Neuron (in vitro differentiated cells): ENCODE results near the gene KCNH2.
"Not testable (repeated sequence)": the region's sequence is repeated elsewhere in the genome, so short reads cannot be mapped to it uniquely, and the experiment has no call there.

Experiments used
- H2AFZ ChIP-seq: one replicate; pipeline ENCODE4 v1.6.1; 2013; ENCODE audit warnings: low read depth, mild to moderate bottlenecking, inconsistent platforms, low read length, moderate library complexity
- H3K27me3 ChIP-seq: one replicate; pipeline ENCODE4 v1.6.1; 2013; ENCODE audit warnings: low read length; ENCODE audit not compliant: insufficient read depth
- H3K36me3 ChIP-seq: one replicate; pipeline ENCODE4 v1.6.1; 2013; ENCODE audit warnings: low read length; ENCODE audit not compliant: insufficient read depth
- H3K4me1 ChIP-seq: one replicate; pipeline ENCODE4 v1.6.1; 2013; ENCODE audit warnings: low read length; ENCODE audit not compliant: insufficient read depth
- H3K4me3 ChIP-seq: 2 replicates; pipeline ENCODE4 v1.5.1; 2013; ENCODE audit warnings: mild to moderate bottlenecking, low read length, moderate library complexity
- H3K9me3 ChIP-seq: one replicate; pipeline ENCODE4 v1.6.1; 2013; ENCODE audit warnings: low read length

The KCNH2 gene

DNA sequence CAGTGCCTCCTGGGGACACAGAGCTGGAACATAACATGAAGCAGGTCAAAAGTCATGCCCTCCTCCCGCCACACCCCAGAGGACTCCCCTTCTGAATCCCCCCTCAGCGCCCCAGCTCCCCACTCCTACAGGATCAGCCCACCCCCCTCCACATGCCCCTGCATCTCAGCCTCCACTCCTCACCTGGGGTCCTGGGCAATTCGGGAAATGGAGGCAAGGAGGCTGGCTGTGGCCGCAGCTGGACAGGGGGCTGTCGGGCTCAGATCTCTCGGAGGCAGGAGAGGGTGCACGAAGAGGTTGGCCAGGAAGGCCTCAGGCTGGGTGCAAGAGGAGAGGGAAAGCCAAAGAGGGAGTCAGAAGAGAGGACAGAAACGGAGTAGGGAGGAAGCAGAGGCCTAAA lies 38.4 kb upstream of the KCNH2 start:
- Histone ChIP-seq H3K36me3 (no peaks in the 10 kb centered on the region), H3K4me1 (peaks cover 18% of the 10 kb centered on the region), H3K4me3 (no peak overlapping the region), H3K27me3 (no peaks in the 10 kb centered on the region), H3K9me3 (no peaks in the 10 kb centered on the region), H2AFZ (no peak overlapping the region)

DNA sequence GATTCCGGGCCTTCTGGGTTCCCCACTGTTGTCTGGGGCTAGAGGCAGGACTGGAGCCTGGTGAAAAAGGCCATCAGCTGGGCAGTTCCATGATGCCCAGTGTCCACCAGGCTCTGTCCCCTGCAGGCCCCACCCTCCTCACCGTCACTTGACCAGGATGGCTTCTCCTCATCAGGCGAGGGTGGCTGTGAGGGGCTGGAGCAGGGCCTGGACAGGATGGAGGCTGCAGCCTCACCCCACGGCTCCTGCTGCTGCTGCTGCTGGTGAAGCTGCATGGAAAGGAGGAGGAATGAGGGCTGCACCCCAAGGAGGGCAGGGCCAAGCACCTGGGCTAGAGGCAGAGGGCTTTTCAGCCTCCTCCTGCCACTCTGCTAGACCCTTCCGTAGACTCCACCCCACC lies 37.8 kb upstream of the KCNH2 start:
- Histone ChIP-seq H3K4me3 (no peak overlapping the region), H3K4me1 (peaks cover 16% of the 10 kb centered on the region), H3K36me3 (no peaks in the 10 kb centered on the region), H3K27me3 (no peaks in the 10 kb centered on the region), H2AFZ (no peak overlapping the region), H3K9me3 (no peaks in the 10 kb centered on the region)

DNA sequence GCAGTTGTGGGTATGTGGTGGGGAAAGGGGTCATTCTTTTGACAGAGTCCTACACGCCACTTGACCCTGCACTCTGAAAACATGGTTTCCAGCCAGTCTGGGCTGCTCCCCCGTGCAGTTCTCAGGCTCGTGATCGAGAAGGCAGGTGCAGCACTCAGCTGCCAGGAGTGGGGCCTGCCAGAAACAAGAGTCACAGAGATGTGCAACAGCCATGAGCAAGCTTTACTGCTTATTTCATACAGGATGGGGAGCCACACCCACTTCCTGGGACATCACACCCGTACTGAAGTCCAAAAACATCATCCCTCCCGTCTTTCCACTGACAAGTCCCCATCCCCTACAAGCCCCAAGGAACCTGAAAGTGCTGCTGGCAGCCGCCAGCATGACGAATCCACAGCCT lies 36.8 kb upstream of the KCNH2 start:
- Histone ChIP-seq H3K4me3 (no peak overlapping the region), H3K4me1 (peaks cover 12% of the 10 kb centered on the region), H3K36me3 (no peaks in the 10 kb centered on the region), H3K27me3 (no peaks in the 10 kb centered on the region), H3K9me3 (no peaks in the 10 kb centered on the region), H2AFZ (no peak overlapping the region)

DNA sequence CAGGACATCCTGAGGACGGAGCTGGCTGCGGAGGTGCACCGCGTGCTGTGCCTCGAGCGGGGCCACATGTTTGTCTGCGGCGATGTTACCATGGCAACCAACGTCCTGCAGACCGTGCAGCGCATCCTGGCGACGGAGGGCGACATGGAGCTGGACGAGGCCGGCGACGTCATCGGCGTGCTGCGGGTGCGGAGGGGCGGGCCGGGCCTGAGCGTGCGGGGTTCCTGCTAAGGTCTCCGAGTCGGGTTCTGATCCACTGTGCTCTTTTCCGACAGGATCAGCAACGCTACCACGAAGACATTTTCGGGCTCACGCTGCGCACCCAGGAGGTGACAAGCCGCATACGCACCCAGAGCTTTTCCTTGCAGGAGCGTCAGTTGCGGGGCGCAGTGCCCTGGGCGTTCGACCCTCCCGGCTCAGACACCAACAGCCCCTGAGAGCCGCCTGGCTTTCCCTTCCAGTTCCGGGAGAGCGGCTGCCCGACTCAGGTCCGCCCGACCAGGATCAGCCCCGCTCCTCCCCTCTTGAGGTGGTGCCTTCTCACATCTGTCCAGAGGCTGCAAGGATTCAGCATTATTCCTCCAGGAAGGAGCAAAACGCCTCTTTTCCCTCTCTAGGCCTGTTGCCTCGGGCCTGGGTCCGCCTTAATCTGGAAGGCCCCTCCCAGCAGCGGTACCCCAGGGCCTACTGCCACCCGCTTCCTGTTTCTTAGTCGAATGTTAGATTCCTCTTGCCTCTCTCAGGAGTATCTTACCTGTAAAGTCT lies 35.8 kb upstream of the KCNH2 start:
- Histone ChIP-seq H3K27me3 (no peaks in the 10 kb centered on the region), H2AFZ (no peak overlapping the region), H3K36me3 (no peaks in the 10 kb centered on the region), H3K4me3 (no peak overlapping the region), H3K9me3 (no peaks in the 10 kb centered on the region), H3K4me1 (peaks cover 11% of the 10 kb centered on the region)

DNA sequence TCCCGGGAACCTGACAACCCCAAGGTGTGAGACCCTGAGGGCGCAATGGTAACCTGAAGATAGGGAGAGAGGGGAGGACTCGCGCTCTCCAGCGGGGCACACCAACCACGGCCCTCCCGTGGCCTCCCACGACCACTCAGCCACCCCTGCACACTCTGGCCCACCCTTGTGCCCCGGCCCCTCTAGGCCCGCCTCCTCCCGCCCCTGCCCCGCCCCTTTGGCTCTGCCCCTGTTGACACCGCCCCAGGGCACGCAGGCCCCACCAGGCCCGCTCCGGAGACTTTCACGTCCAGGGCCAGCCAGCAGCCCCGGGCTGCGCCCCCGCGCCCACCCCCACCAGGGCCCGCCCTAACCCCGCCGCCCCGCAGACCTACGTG lies 35.2 kb upstream of the KCNH2 start:
- H3K27me3 ChIP-seq, result no peaks in the 10 kb centered on the region
- H3K4me1 ChIP-seq, result peaks cover 11% of the 10 kb centered on the region
- no peak overlapping the region for H3K4me3 ChIP-seq
- H2AFZ ChIP-seq, result no peak overlapping the region
- H3K9me3 ChIP-seq, result no peaks in the 10 kb centered on the region
- H3K36me3 ChIP-seq, result no peaks in the 10 kb centered on the region

DNA sequence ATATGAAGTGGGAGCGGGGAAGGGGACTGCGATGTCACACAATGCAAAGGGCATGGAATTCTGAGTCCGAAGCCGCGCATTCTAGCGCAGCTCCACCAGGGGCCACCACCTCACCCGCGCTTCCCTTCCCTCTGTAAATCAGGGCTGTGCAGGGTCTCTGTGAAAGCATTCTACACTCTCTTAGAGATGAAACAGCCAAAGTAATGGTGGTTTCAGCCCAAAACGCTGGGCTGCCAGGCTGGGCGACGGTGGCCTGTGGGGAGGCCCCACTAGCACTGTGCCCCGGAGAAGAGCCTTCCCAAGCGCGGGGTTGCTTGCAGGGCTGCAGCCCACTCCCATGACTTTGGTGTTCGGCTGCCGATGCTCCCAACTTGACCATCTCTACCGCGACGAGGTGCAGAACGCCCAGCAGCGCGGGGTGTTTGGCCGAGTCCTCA lies 34.8 kb upstream of the KCNH2 start:
- Histone ChIP-seq H3K27me3 (no peaks in the 10 kb centered on the region), H3K9me3 (no peaks in the 10 kb centered on the region), H2AFZ (no peak overlapping the region), H3K36me3 (no peaks in the 10 kb centered on the region), H3K4me3 (no peak overlapping the region), H3K4me1 (peaks cover 10% of the 10 kb centered on the region)

DNA sequence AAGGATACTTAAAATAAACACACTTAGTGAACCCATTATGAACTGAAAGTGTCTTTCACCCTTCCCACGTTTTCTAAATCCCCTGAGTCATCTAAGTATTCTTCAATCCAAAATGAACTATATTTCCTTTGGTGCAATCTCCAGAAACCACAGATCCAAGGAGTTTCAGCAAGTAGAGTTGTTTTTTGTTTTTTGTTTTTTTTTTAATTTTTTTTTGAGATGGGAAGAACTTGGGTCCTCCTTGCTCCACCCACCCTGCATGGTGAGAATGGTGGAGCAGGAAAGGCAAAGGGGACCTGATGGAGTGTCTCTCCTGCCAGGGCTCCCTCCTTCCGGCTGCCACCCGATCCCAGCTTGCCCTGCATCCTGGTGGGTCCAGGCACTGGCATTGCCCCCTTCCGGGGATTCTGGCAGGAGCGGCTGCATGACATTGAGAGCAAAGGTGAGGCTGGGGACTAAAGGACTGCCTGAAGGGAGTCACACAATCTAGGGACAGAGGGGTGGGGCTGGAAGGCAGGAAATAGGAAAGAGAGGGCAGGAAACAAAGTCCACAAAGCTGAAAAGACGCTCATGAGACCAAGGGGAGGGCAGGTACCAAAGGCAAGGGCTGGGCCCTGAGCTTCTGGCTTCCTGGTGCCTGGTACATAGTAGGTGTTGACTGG lies 34.0 kb upstream of the KCNH2 start:
- no peak overlapping the region for H2AFZ ChIP-seq
- no peak overlapping the region for H3K4me3 ChIP-seq
- peaks cover 8% of the 10 kb centered on the region for H3K4me1 ChIP-seq
- no peaks in the 10 kb centered on the region for H3K9me3 ChIP-seq
- H3K36me3 ChIP-seq, result no peaks in the 10 kb centered on the region
- H3K27me3 ChIP-seq, result no peaks in the 10 kb centered on the region

DNA sequence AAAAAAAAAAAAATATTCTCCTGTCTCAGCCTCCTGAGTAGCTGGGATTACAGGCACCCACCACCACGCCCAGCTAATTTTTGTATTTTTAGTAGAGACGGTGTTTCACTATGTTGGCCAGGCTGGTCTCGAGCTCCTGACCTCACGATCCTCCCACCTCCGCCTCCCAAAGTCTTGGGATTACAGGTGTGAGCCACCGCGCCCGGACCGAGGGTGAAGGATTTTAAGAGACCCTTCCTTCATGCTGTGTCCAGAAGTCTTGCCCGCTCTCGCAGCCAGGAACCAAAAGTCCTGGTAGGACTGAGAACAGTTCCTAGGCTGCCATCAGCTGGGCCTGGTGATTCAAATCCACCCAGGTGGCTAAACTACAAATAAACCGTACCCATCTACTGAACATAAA lies 33.5 kb upstream of the KCNH2 start:
- not testable (repeated sequence) for H3K36me3 ChIP-seq, H3K4me1 ChIP-seq, H3K9me3 ChIP-seq, H3K27me3 ChIP-seq, H3K4me3 ChIP-seq, H2AFZ ChIP-seq

DNA sequence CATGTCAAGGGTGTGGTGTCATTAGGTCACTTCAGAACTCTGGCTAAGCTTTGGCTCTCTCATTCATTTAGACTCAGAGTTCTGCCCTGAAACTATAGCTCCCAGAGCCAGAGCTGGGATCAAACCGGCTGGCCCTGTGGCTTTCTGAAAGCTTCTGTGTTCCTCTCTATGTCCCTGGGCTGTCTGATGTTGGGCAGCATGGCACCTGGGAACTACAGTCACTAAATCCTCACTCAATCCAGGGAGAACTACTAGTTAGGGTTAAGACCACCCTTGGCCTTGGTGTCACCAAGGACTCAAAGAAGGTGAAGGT lies 32.9 kb upstream of the KCNH2 start:
- H3K4me3 ChIP-seq, result no peak overlapping the region
- H3K4me1 ChIP-seq, result peaks cover 8% of the 10 kb centered on the region
- H2AFZ ChIP-seq, result no peak overlapping the region
- no peaks in the 10 kb centered on the region for H3K27me3 ChIP-seq
- no peaks in the 10 kb centered on the region for H3K9me3 ChIP-seq
- no peaks in the 10 kb centered on the region for H3K36me3 ChIP-seq

DNA sequence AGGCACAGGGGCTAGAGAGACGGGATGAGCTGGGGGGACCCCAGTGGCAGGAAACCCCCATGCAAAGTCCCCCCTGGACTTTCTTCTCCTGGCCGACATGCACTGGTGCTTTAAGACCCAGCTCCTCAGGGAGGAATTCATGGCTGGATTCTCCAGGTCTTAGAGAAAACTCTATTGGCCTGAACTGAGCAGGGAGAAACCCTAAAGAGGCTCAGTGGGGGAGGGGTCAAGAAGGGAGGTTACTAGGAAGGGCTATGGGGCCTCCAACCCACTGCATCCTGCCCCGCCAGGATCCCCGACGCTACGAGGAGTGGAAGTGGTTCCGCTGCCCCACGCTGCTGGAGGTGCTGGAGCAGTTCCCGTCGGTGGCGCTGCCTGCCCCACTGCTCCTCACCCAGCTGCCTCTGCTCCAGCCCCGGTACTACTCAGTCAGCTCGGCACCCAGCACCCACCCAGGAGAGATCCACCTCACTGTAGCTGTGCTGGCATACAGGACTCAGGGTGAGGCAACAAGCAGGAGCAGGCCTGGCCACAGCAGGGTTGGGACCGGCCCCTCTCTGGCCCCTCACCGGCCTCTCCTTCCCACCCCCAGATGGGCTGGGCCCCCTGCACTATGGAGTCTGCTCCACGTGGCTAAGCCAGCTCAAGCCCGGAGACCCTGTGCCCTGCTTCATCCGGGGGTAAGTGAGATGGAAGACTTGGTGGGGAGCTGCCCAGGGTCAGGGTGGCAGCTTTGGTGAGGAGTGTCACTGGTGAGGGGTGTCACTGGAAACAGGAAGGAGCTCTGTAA lies 32.4 kb upstream of the KCNH2 start:
- Histone ChIP-seq H3K4me3 (no peak overlapping the region), H3K9me3 (no peaks in the 10 kb centered on the region), H3K4me1 (peaks cover 8% of the 10 kb centered on the region), H3K27me3 (no peaks in the 10 kb centered on the region), H3K36me3 (no peaks in the 10 kb centered on the region), H2AFZ (no peak overlapping the region)

DNA sequence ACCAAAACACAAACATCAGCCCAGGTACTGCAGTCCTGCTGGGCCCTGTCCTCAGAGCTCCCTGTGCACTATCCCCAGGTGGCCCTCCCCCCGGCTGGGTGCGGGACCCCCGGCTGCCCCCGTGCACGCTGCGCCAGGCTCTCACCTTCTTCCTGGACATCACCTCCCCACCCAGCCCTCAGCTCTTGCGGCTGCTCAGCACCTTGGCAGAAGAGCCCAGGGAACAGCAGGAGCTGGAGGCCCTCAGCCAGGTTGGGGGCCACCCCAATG lies 31.9 kb upstream of the KCNH2 start:
- no peaks in the 10 kb centered on the region for H3K27me3 ChIP-seq
- no peak overlapping the region for H2AFZ ChIP-seq
- H3K4me3 ChIP-seq, result no peak overlapping the region
- H3K9me3 ChIP-seq, result no peaks in the 10 kb centered on the region
- peaks cover 8% of the 10 kb centered on the region for H3K4me1 ChIP-seq
- no peaks in the 10 kb centered on the region for H3K36me3 ChIP-seq

DNA sequence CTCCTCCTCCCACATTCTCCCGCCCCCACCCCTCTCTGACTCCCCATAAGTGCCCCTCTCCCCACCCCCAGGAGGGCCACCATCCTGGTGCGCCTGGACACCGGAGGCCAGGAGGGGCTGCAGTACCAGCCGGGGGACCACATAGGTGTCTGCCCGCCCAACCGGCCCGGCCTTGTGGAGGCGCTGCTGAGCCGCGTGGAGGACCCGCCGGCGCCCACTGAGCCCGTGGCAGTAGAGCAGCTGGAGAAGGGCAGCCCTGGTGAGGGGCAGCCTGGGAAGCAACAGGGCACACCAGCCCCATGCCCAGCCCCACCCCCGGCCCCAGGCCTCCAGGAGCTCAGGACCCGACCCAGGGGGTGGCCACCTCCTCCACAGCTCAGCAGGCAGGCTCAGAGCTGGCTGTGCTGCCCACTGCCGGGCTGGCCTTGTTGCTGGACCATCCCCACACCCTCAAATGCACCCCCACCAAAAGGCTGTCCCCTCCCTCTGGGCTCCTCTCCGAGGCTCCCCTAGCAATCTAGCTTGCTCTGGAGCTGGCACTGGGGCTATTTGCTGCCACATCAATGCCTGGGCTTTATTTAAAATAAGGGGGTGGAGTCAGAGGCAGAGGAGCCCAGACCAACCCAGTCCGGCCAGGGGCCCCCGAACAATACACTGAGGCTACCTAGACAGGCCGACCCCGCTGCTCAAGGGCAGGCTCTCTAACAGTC lies 31.4 kb upstream of the KCNH2 start:
- no peaks in the 10 kb centered on the region for H3K9me3 ChIP-seq
- no peaks in the 10 kb centered on the region for H3K27me3 ChIP-seq
- no peaks in the 10 kb centered on the region for H3K36me3 ChIP-seq
- H2AFZ ChIP-seq, result no peak overlapping the region
- peaks cover 8% of the 10 kb centered on the region for H3K4me1 ChIP-seq
- no peak overlapping the region for H3K4me3 ChIP-seq
